Left forelimb (tissue), 1 donor: ENCODE measurements around the gene INTS13.
A peak's percentile ranks its signal among the peaks of the same experiment; 100 is the strongest.
"Not testable (repeated sequence)": the region's sequence is repeated elsewhere in the genome, so short reads cannot be mapped to it uniquely, and the experiment has no call there.

Experiments used
- DNase-seq: peaks from one replicate; pipeline ENCODE4 v3.0.0-alpha.2; 2018; ENCODE audit warnings: low spot score

Gene INTS13, protein sequence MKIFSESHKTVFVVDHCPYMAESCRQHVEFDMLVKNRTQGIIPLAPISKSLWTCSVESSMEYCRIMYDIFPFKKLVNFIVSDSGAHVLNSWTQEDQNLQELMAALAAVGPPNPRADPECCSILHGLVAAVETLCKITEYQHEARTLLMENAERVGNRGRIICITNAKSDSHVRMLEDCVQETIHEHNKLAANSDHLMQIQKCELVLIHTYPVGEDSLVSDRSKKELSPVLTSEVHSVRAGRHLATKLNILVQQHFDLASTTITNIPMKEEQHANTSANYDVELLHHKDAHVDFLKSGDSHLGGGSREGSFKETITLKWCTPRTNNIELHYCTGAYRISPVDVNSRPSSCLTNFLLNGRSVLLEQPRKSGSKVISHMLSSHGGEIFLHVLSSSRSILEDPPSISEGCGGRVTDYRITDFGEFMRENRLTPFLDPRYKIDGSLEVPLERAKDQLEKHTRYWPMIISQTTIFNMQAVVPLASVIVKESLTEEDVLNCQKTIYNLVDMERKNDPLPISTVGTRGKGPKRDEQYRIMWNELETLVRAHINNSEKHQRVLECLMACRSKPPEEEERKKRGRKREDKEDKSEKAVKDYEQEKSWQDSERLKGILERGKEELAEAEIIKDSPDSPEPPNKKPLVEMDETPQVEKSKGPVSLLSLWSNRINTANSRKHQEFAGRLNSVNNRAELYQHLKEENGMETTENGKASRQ

DNA sequence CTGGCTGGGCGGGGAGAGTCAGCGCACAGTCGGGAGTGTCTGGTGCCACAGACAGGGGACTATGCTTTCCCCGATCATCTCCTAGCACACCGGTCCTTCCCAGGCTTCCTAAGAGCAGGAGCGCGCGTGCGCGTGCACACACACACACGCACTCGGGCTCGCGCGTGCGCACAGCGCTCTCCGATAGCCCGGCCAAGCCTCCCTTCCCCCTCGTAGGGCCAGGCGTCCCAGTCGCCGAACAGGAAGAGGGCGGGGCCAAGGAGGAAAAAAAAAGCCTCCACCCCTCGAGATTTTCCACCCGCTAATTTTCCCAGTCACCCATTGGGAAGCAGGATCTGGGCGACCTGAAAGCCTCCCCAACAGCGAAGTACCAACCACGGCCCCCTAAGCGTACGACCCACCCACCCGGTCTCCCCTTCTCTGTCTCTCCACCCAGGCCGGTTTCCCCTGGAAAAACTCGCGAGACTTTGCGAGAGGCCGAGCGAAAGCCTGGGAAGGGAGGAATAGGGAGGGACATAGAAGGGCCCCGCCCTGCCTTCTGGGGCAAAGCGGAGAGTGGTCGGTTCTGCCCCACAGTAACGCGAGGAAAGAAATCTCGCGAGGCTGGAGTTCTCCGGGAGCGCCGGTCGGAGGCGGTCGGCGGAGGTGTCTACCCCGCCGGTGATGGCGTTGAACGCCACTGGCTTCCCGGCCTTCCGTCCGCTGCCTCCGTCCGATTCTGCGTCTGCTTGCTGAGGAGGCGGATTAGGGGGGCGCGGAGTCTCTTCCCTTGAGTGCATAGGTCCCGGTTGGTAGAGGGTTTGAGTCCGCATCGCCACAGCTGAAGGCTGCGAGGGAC lies at the start of gene INTS13, which contains the start of gene FGFR1OP2:
Gene INTS13 (minus strand): TSS at position 119 of the 838 bp plus-strand sequence. CDS start 1,178 bp downstream, outside the sequence.
Gene FGFR1OP2 (plus strand): TSS at position 608 of the 838 bp plus-strand sequence. CDS start 15,689 bp downstream, outside the sequence.
- peak; percentile 99 for DNase-seq

DNA sequence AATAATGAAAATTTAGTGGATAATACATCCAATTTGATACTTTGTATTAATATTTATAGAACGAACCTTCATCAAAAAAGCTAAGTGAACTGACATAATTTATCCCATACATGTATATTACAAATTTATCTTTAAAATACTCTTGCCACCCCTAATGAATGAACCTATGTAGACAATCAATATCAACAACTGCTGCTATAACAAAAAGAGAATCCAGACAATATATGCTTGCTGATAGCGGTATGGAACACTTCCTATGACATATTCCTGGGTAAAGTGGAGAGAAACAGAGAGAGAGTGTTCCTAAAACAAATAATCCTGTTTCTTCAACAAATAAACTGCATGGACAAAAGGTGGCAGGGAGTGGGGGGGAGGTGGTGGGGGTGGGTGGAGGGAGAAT lies 45.1 kb upstream of the INTS13 start:
- no peak for DNase-seq

DNA sequence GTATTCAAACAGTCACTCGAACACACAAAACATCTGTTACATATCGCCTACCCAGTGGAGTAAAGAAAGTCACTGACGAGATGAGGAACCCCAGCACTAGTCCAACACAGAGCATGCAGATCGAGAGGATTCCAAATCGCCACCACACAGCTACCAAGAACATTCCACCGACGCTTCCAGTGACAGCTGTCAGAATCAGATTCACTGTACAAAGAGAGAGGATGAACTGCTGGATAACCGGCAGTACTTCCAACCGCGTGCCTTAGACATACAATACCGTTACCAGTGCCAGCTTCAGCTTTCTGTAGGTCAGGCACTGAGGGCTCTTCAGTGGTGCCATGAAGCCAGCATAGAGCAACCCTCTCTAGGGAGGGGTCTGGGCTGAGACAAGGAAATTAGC lies 42.0 kb upstream of the INTS13 start:
- DNase-seq: no peak

DNA sequence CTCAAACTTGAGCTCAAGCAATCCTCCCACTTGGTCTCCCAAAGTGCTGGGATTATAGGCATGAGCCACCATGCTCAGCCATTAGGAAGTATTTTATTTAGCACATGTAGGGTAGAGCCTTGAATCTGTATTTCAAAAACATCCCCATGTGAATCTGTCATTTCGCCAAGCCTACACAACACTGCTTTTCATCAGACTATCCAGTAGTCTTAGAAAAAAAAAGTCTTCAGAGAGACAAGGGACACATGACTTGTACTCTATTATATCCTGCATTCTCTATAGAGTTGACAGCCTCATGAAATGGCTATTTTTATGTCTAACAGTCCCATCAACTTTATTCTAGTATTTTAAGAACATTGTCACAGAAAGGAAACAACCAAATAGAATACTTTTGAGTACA lies 41.0 kb upstream of the INTS13 start:
- DNase-seq: no peak

DNA sequence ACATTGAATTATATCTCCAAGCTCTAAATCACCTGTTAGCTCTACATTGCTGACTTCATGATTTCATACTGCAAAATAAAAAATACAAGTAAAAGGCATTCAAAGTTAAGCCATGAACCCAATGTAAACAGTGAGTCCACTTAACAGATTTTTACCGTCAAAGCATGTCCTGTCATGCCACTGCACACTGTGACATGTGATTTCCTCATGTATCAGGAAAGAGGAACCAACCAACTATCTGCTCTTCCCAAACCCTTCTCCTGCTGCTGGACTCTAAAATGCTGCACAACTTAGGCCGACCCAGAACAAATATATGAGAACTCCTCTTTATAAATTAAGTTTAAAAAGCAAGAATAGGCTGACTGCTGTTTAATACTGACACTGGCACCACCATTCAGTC lies 38.9 kb upstream of the INTS13 start:
- no peak for DNase-seq

DNA sequence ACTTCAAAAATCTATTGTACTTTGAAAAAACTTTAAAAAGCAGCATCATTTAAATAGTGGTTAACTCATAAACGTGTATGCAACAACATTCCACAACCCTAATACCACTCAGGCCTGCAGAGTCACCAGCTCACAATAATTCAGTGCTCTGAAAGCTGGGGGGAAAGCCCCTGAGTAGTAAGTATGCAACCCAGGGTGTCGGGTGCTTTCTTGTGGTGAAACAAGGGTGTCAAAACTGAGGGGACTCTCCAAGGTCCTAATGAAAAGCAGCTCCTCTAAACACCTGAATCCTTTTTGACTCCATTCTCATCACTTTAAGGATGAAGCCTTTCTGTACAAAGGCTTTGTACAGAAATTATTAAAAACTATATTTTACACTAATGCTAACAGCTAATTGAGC lies 34.2 kb upstream of the INTS13 start:
- no peak for DNase-seq

DNA sequence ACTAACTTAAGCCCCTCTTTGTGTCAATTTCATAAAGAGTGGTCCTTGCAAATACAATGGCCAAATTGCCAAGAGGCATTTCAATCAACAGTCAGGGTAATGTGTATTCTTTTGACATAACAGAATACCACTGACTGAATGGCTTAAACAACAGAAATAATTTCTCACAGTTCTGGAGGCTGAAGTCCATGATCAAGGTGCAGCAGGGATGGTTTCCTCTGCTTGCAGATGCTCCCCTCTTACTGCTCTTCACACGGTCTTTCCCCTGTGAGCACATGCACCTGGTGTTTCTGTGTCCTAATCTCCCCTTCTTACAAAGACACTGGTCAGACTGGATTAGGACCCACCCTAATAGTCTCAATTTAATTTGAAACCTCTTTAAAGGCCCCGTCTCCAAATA lies 32.4 kb upstream of the INTS13 start:
- no peak for DNase-seq

DNA sequence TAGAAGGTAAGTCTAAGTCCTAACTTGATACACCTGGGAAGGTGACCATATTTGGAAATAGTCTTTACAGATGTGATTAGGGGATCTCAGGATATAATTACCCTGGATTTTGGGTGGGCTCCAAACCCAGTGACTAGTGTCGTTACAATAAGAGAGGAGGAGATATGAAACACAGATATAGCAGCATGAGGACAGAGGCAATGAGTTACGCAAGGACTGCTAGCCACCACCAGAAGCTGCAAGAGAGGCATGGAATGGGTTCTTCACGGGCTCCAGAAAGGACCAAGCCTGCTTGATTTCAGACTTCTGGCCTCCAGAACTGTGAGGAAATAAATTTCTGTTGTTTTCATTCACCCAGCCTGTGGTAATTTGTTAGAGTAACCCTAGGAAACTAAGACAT lies 29.1 kb upstream of the INTS13 start:
- no peak for DNase-seq

DNA sequence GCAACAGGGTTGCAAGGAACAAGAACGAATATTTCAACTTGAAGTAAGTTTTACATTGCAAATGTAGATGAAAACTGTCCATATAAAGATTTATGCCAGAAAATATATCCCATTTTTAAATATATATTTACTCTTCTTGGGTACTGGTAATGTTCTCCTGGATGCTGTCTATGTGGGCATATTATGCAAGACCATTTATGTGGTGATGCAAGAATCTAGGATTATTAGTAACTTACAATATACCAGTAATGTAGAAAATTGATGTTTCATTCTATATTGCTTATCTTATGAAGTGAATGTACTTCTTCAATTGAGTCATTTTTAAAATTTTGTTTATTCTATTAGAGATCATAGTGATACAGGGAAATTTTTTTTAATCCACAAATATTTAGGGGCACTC lies 25.6 kb upstream of the INTS13 start:
- DNase-seq: no peak

DNA sequence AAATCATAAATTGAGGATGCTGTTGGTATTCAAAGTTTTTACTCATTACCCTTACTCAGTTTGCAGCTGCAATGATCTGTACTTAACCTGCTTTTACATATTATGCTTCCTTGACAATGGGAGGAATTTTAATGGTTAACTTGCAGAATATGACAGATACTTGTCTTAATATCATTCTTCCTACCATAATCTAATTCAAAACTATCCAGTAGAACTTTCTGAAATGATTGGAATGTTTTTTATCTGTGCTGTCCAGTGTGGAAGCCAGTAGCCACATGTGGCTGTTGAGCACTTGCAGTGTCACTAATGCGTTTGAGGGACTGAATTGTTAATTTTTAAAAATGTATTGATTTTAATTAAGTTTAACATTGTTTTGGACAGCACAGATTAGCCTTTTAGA lies 24.0 kb upstream of the INTS13 start:
- DNase-seq: no peak

DNA sequence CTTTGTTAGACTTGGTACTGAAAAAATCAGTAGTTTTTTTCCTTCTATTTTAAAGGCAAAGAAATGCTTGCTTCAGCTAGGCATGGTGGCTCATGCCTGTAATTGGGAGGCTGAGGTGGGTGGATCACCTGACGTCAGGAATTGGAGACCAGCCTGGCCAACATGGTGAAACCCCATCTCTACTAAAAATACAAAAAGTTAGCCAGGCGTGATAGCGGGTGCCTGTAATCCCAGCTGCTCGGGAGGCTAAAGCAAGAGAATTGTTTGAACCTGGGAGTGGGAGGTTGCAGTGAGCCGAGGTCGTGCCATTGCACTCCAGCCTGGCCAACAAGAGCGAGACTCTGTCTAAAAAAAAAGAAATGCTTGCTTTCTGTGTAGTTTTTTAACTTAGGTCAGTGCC lies 23.6 kb upstream of the INTS13 start:
- not testable (repeated sequence) for DNase-seq

DNA sequence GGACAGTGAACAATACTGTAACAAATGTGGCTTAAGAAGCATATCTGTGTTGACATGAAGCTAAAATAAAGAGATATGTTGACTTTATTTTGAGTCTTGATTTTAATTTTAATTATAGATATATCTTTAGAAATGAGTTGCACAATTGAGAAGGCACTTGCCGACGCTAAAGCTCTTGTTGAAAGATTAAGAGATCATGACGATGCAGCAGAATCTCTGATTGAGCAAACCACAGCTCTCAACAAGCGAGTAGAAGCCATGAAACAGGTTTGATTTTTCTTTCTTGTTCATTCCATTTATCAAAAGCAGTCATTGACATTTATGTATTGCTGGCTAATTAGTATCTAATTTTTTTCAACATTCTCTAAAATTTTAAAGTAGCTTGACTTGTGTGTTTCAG lies 16.2 kb upstream of the INTS13 start:
- no peak for DNase-seq

DNA sequence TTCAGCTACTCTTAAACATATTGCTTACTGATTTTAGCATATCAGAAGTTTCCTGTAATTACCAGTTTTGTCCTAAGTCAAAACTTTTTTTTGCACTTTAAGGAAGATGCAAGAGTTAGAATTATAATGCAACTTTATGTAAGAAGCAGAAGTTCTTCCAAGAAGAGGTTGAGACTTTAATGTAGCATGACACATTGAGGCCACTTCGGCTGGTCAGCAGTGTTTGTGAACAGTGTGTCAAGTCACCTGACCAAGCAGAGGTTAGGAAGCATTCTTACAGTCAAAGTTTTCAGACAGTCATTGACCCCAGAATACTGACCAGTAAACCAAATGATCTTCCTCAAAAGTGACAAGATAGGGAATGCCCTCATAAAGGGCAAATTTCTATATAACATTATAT lies 15.7 kb upstream of the INTS13 start:
- no peak for DNase-seq

DNA sequence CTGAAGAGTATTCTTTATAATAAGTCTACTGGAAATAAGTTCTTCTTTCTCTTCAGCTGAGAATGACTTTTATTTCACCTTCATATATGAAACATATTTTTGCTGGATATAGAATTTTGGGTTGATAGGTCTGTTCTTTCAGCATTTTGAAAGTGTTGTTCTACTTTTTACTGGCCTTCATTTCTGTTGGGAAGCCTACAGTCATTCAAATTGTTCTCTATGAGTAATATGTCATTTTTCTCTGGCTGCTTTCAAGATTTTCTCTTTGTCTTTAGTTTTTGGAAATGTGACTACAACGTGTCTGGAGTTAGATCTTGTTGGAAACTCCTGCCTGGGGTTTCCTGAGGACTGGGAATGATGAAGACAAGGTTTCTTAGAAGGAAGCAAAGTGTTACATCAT lies 10.5 kb upstream of the INTS13 start:
- DNase-seq: no peak

DNA sequence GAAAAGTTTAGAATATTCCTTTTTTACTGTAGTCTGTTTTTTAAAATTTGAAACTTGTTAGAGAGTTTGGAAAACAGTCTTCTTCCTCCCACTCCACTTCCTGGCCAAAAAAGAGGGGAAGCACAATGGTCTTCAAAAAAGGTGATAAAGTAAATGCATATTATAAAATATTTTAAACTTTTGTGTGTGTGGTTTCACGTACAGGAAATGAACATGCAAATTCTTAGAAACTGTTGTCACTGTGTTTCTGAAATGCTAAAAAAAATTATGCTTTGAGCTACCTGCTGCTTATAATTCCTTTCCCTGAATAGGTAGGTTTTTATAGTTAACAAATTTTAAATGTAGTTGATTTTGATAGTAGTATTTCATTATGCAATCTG lies 3.4 kb upstream of the INTS13 start:
- DNase-seq: no peak

DNA sequence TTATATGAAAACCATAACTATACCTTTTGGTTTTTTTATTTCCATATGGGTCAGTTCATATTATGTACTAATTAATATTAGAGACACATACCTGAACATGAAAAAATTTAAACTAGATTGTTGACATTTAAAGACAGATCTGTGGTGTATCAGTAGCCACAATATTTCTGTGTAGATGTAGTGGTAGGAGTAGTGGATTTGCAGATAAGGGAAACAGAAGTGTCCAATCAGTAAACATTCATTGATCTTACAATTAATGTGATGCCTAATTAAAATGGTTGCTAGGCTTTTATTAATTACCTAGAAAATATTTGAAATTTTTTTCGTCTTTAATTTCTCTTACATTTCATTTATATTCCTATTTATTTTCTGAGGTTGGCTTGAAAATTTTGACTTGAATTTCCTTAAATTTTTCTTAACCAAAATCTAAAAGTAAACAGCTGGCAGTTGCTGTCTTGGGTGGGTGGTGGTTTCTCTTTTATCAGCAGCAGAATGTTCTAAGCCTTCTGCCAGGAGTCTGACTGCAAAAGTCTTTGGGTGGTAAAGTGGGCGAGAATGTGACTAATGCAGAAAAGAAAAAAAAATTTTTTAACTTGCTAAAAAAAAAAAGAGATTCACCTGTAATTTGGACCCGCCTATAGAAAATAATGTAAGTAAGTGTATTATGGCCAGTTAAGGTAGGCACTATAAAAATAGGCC lies 2.9 kb upstream of the INTS13 start:
- DNase-seq: no peak

DNA sequence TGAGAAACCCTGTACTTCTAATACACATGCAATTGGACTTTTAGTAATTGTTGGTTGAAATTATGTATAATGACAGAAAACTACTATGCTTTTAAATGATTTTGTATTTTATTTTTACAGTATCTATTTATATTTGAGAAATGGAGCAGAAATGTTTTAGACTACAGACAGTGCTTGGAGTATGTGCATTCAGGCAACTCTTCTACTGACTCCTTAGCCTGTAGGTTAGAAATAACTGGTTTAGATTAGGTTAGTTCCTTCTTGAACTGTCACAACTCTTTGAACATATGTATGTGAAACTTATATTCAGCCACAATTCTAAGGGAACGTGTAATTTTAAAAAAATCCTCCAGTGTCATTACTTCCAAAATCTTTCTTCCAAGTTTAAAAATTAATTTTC lies 2.2 kb upstream of the INTS13 start:
- no peak for DNase-seq

DNA sequence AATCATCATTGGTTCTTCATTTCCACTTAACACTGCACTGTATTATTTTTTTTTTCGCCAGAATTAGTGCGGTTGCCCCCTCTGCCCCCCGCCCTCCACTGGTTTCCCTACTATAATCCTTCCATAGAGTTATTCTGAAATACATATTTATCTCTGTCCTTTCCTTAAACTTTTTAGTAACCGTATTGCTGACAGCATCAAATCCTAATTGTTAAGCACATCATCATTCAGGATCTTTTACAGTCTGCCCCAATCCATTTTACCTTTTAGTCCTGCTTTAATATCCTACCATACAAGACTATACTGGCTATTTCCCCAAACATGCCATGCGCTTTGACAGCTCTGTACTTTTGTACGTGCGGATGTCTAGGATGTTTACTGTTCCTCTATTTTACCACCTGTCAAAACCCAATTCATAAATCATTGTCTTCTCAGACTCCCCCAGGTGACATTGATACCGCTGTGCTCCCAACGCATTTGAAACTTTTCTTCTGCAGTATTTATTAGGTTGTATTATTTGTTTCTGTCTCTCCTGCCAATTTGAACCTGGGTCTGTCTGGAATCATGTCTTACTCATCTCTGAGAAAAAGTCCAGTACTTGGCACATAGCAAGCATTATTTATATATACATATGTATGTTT lies 1.5 kb upstream of the INTS13 start:
- DNase-seq: no peak

DNA sequence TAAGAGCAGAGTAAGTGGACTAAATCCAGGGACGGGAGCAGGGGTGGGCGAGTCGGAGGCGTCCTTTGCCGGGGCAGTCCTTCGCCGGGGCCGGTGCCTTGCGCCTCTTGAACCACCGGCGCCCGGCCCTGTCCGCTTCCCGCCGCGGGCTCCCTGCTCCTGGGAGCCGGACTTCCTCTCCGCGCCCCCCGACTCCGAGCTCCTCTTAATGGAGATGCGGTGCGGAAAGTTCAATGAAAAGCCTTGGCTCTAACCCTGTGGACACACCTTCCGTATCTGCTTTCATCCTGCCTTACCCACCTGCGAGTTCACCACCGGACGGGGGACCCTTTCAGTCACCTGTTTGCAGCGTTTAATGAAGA lies 901 bp upstream of the INTS13 start:
- DNase-seq: no peak

DNA sequence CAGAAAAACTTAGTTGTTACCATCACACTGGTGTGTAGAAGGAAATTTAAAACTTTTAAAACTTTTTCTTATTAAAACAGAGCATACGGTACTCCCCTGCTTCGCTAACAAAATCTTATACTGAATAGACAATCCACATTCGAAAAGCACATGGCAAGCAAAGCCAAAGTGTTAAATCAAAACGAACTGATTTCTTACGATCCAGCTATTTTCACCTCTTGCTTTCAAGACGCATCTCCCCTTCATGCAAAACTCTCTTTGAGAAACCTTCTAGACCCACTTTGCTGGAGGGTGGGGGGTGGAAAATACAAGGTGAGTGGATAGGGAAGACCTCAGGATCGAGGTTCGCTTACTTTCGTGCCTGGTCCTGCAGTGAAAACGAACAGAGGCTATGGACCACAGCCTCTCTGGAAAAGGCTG lies 328 bp downstream of the INTS13 start:
- DNase-seq: no peak
